Fibroblast of lung (primary cell): ENCODE measurements around the gene ASGR1.

Experiments used
- CTCF ChIP-seq, 2 donors: IDR thresholded peaks in 1 of 2; conservative IDR thresholded peaks in 1 of 2; 1 replicate in 1 of 2; 2 replicates in 1 of 2; pipeline ENCODE4 v1.5.1; 2011 to 2012; ENCODE audit warnings: low read length in 2 of 2, control low read depth in 1 of 2, inconsistent platforms in 1 of 2, low read depth in 1 of 2, mild to moderate bottlenecking in 1 of 2
- EZH2 ChIP-seq: IDR thresholded peaks from 2 replicates; pipeline ENCODE4 v1.5.1; 2012; ENCODE audit warnings: low read length, control low read depth, mild to moderate bottlenecking; ENCODE audit errors: missing control alignments

- TF ChIP-seq CTCF (conservative IDR thresholded peaks at IDR 0.05 in 1 of 2, IDR thresholded peaks at IDR 0.05 in 1 of 2; ENCODE audit: low read depth in 1 of 2, low read length in 2 of 2) = no peak
- no peak for TF ChIP-seq EZH2
These were observed 11.2 kb upstream of the ASGR1 start for GRCh38 chr17:7190276-7190917.
